Stimulated activated CD4-positive, alpha-beta T cell treated with anti-CD3 and anti-CD28 coated beads, Interleukin-1b, Interleukin-23, amount 100 ng/mL, for 1 hour (primary cell): ENCODE results near the gene SLC10A2.
"Not testable (repeated sequence)": the region's sequence is repeated elsewhere in the genome, so short reads cannot be mapped to it uniquely, and the experiment has no call there.

Experiments
- DNase-seq, 2 donors: peaks; one replicate each; pipeline ENCODE4 v3.0.0-alpha.2; 2020; ENCODE audit warnings: low read depth in 2 of 2

The SLC10A2 gene

GRCh38 chr13:103066079-103066780, at the start of gene SLC10A2:
SLC10A2 (minus strand) TSS chr13:103066417; CDS start chr13:103066249, 168 bp downstream.
- DNase-seq = no peak

- DNase-seq = no peak
These were observed 41.4 kb upstream of the SLC10A2 start for GRCh38 chr13:103107580-103107979.

GRCh38 chr13:103104340-103104739, 38.1 kb upstream of the SLC10A2 start:
- DNase-seq = no peak

GRCh38 chr13:103103456-103103855, 37.2 kb upstream of the SLC10A2 start:
- DNase-seq = not testable (repeated sequence)

- DNase-seq = no peak
These were observed 36.3 kb upstream of the SLC10A2 start for GRCh38 chr13:103102482-103102881.

GRCh38 chr13:103101901-103102300, 35.7 kb upstream of the SLC10A2 start:
- no peak for DNase-seq

GRCh38 chr13:103101500-103101899, 35.3 kb upstream of the SLC10A2 start:
- no peak for DNase-seq

- no peak for DNase-seq
These were observed 34.6 kb upstream of the SLC10A2 start for GRCh38 chr13:103100830-103101229.

GRCh38 chr13:103099722-103100293, 33.6 kb upstream of the SLC10A2 start:
- no peak for DNase-seq

GRCh38 chr13:103098535-103098934, 32.3 kb upstream of the SLC10A2 start:
- no peak for DNase-seq

GRCh38 chr13:103097366-103097928, 31.2 kb upstream of the SLC10A2 start:
- DNase-seq = no peak

- not testable (repeated sequence) for DNase-seq
These were observed 27.4 kb upstream of the SLC10A2 start for GRCh38 chr13:103093649-103094048.

- no peak for DNase-seq
These were observed 21.1 kb upstream of the SLC10A2 start for GRCh38 chr13:103087275-103087674.

- DNase-seq = no peak
These were observed 15.2 kb upstream of the SLC10A2 start for GRCh38 chr13:103081435-103081834.

- no peak for DNase-seq
These were observed 11.9 kb upstream of the SLC10A2 start for GRCh38 chr13:103078158-103078557.

- DNase-seq = no peak
These were observed 2.6 kb upstream of the SLC10A2 start for GRCh38 chr13:103068836-103069235.

GRCh38 chr13:103067751-103068555, 1.7 kb upstream of the SLC10A2 start:
- no peak for DNase-seq

- no peak for DNase-seq
These were observed 646 bp upstream of the SLC10A2 start for GRCh38 chr13:103066781-103067345.

- no peak for DNase-seq
These were observed 2.8 kb downstream of the SLC10A2 start for GRCh38 chr13:103063376-103063775.

- DNase-seq = no peak
These were observed 4.1 kb downstream of the SLC10A2 start for GRCh38 chr13:103062079-103062478.

- DNase-seq = no peak
These were observed 10.2 kb downstream of the SLC10A2 start for GRCh38 chr13:103056008-103056407.

GRCh38 chr13:103055166-103055565, 11.1 kb downstream of the SLC10A2 start:
- no peak for DNase-seq
